Heart left ventricle (tissue), 13 donors: ENCODE measurements around the gene HERC2.

Source experiments
- POLR2A ChIP-seq, 2 donors: fragments of 450-650 bp; IDR thresholded peaks; one replicate each; pipeline ENCODE4 v1.6.1; 2017; ENCODE audit warnings: antibody characterized with exemption in 2 of 2, mild to moderate bottlenecking in 2 of 2, moderate library complexity in 2 of 2
- TF ChIP-seq, protein P1 (sequence below), 12 donors: fragments of 200-600 bp; sonication (generic) in 4 of 12; IDR thresholded peaks; one replicate each; pipeline versions ENCODE4 v1.5.0 to v1.8.0; 2018 to 2022; ENCODE audit warnings: antibody characterized with exemption in 12 of 12, mild to moderate bottlenecking in 5 of 12
- donor health status: ischemic (EF 13 %, LVEDD 7.1; RV severe dilation, severe dysfunction).
- donor health status: DM: no; HTN: yes; CAD: no.
- donor health status: DM: no; HTN: no; CAD: no.
- donor health status: ischemic (EF 25% LVEDD 6.9; RV normal size, moderate dysfunction).
- donor health status: ischemic (EF 25% LVEDD 5.7; RV mildly dilated, moderate dysfunction).
- donor health status: ischemic (EF 35%, LVEDD 5.7; RV mildly dilated, moderate dysfunction).
- donor health status: nonischemic (EF 11% LVEDD 7.7; RV severe dilation, severe dysfunction).
- donor health status: DM: yes; HTN: yes; CAD: no.
- donor health status: PGD.
- donor health status: ischemic (EF 29% LVEDD 5.4; RV normal size, mild dysfunction).
- donor health status: nonischemic (EF 23%, LVEDD 6.1; RV moderate dilation, normal function).

DNA sequence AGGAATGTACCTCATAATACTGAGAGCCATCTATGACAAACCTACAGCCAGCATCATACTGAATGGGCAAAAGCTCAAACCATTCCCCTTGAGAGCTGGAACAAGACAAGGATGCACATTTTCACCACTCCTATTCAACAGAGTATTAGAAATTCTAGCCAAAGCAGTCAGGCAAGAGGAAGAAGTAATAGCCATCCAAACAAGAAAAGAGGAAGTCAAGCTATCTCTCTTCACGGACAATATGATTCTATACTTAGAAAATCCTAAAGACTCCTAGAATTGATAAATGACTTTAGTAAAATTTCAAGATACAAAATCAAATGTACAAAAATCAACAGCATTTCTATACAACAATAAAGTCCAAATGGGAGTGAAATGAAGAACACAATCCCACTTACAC lies 253.0 kb downstream of the HERC2 start:
- TF ChIP-seq, protein P1, sequence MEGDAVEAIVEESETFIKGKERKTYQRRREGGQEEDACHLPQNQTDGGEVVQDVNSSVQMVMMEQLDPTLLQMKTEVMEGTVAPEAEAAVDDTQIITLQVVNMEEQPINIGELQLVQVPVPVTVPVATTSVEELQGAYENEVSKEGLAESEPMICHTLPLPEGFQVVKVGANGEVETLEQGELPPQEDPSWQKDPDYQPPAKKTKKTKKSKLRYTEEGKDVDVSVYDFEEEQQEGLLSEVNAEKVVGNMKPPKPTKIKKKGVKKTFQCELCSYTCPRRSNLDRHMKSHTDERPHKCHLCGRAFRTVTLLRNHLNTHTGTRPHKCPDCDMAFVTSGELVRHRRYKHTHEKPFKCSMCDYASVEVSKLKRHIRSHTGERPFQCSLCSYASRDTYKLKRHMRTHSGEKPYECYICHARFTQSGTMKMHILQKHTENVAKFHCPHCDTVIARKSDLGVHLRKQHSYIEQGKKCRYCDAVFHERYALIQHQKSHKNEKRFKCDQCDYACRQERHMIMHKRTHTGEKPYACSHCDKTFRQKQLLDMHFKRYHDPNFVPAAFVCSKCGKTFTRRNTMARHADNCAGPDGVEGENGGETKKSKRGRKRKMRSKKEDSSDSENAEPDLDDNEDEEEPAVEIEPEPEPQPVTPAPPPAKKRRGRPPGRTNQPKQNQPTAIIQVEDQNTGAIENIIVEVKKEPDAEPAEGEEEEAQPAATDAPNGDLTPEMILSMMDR (IDR thresholded peaks at IDR 0.05): no peak
- TF ChIP-seq POLR2A (IDR thresholded peaks at IDR 0.05): no peak
